GM21367 (cell line): ENCODE results near the gene PRSS53.

Experiments
- ATAC-seq: cut with Tn5 transposase; IDR thresholded peaks from one replicate; pipeline ENCODE4 v1.9.1; 2021; ENCODE audit not compliant: unreplicated experiment

PRSS53 gene

GRCh38 chr16:31050280-31051030, 38.3 kb downstream of the PRSS53 start:
- ATAC-seq = no peak

- ATAC-seq = no peak
Observed at GRCh38 chr16:31043898-31044481, 44.8 kb downstream of the PRSS53 start.

GRCh38 chr16:31043352-31043751, 45.4 kb downstream of the PRSS53 start:
- ATAC-seq = no peak

- no peak for ATAC-seq
Observed at GRCh38 chr16:31042866-31043265, 45.9 kb downstream of the PRSS53 start.

GRCh38 chr16:31038993-31039392, 49.8 kb downstream of the PRSS53 start:
- ATAC-seq = no peak

- ATAC-seq = no peak
Observed at GRCh38 chr16:31036691-31037090, 52.1 kb downstream of the PRSS53 start.

GRCh38 chr16:31033709-31034492, 54.8 kb downstream of the PRSS53 start:
- peak; percentile 29 for ATAC-seq
